Stimulated activated CD8-positive, alpha-beta memory T cell treated with anti-CD3 and anti-CD28 coated beads, Interleukin-15, amount 100 ng/mL, for 4 hours (primary cell): Measurements from ENCODE around the gene NDFIP1.
"Not testable (repeated sequence)": the region's sequence is repeated elsewhere in the genome, so short reads cannot be mapped to it uniquely, and the experiment has no call there.

Experiments used
- DNase-seq, 2 donors: peaks; one replicate each; pipeline ENCODE4 v3.0.0-alpha.2; 2020; ENCODE audit warnings: low read depth in 2 of 2

NDFIP1 gene

GRCh38 chr5:142108432-142109330, at the start of gene NDFIP1:
NDFIP1 (plus strand) TSS chr5:142108779; CDS start chr5:142108975, 196 bp downstream.
- DNase-seq, result peak; percentile 66 to 69

GRCh38 chr5:142059304-142059940, 49.2 kb upstream of the NDFIP1 start:
- no peak for DNase-seq

- no peak for DNase-seq
Observed at GRCh38 chr5:142063376-142063775, 45.2 kb upstream of the NDFIP1 start.

- DNase-seq, result no peak
Observed at GRCh38 chr5:142063878-142064331, 44.7 kb upstream of the NDFIP1 start.

GRCh38 chr5:142065273-142065672, 43.3 kb upstream of the NDFIP1 start:
- no peak for DNase-seq

GRCh38 chr5:142069606-142070399, 38.8 kb upstream of the NDFIP1 start:
- no peak for DNase-seq

GRCh38 chr5:142070734-142071133, 37.8 kb upstream of the NDFIP1 start:
- no peak for DNase-seq

GRCh38 chr5:142072488-142072887, 36.1 kb upstream of the NDFIP1 start:
- DNase-seq, result no peak

- DNase-seq, result no peak
Observed at GRCh38 chr5:142073362-142073988, 35.1 kb upstream of the NDFIP1 start.

- DNase-seq, result no peak
Observed at GRCh38 chr5:142074006-142074405, 34.6 kb upstream of the NDFIP1 start.

GRCh38 chr5:142078221-142078620, 30.4 kb upstream of the NDFIP1 start:
- no peak for DNase-seq

GRCh38 chr5:142078706-142079105, 29.9 kb upstream of the NDFIP1 start:
- no peak for DNase-seq

GRCh38 chr5:142079306-142079721, 29.3 kb upstream of the NDFIP1 start:
- no peak for DNase-seq

- no peak for DNase-seq
Observed at GRCh38 chr5:142080248-142080647, 28.3 kb upstream of the NDFIP1 start.

- DNase-seq, result no peak
Observed at GRCh38 chr5:142082182-142082781, 26.3 kb upstream of the NDFIP1 start.

- no peak for DNase-seq
Observed at GRCh38 chr5:142086229-142086628, 22.4 kb upstream of the NDFIP1 start.

- DNase-seq, result no peak
Observed at GRCh38 chr5:142086679-142087078, 21.9 kb upstream of the NDFIP1 start.

GRCh38 chr5:142087920-142088679, 20.5 kb upstream of the NDFIP1 start:
- DNase-seq, result no peak

- not testable (repeated sequence) for DNase-seq
Observed at GRCh38 chr5:142088855-142089479, 19.6 kb upstream of the NDFIP1 start.

- DNase-seq, result no peak
Observed at GRCh38 chr5:142091012-142091411, 17.6 kb upstream of the NDFIP1 start.
